GM19328 (cell line): ENCODE data around the gene CDH13.

ENCODE experiments used
- ATAC-seq: cut with Tn5 transposase; IDR thresholded peaks from one replicate; pipeline ENCODE4 v1.9.1; 2021; ENCODE audit warnings: mild to moderate bottlenecking, moderate library complexity; ENCODE audit not compliant: unreplicated experiment

Gene CDH13

DNA sequence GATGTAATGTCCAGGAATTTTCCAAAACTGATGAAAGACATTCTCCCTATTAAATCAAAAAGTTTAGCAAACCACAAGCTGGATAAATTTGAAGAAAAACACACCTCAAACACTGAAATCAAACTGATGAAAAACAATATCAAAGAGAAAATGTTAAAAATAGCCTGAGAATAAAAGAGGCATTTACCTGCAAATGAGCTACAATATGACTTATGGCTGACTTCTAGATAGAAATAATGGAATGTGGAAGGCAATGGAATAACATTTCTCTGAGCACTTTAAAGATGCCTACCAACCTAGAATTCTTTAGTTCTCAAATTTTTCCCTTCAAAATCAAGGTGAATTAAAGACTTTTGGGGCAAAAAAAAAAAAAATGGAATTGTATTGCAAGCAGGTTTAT lies 1128.6 kb downstream of the CDH13 start:
- ATAC-seq = no peak

DNA sequence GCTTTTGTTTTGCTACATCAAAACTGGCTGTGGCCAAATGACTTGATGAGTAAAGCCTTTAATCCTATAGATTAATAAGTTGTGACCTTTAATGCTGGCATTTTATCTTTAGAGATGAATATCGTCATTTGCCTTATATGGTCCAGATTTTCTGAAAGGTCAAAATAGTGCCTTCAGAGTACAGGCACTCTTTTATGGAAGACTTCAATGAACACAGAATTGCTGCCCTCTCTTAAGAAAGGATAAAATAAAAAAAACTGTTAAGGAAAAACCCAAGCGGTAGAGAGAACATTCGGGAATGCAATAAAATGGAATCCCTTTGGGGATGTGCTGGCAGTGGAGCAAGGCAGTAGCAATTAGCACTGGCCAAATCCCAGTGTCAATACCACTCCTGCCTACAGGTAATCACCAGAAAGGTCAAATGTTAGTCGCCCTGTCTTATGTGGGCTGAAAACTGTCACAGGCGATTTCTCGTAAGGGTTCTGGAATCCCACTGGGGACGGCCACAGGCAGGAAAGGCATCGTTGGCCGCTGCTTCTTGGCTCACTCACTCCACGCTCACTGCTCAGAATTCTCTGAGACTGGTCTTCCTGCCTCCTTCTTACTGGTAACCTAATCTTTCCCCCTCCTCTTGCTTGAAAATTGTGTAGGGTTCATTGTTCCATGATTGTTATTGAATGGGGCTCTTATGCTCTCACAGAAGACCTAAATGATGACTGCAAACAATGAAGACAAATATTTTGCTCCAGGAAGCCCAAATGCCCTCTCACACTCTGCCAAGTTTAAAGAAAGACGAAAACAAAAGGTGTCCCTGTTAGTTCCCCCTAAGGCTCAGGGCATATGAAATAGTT lies 1135.6 kb downstream of the CDH13 start:
- no peak for ATAC-seq

DNA sequence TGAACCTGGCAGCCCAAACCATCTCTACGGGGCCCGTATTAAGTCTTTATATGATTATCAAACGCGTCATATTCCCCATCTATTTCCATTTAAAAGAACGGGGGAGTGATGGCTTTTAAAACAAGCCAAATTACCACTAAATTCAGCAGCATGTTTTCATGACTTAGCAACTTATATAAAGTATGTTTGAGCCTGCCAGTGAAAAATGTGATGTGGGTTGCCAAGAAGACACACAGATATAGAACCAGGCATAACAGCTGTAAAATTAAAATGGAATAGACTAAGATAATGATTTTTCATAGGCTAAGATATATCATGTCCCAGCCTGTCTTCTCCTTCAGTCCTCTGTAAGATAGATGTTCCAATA lies 1136.2 kb downstream of the CDH13 start:
- no peak for ATAC-seq

DNA sequence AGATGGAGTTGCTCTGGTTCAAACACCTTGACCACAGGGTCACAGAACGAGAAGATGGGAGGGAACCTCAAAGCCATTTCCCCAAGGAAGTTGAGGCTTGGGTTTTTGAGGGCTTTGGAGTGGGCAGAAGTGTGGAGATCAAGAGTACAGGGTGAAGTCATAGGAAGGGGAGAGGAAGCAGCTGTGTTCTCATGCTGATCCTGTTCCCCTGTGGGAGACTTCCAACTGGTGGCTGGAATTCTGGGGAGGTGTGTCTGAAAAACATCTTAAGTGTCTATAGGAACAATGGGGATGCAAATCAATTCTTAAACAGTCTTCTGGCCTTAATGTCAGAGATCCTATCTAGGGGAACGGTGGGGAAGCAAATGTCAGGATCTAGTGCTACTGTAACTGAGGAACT lies 1142.2 kb downstream of the CDH13 start:
- ATAC-seq = no peak

DNA sequence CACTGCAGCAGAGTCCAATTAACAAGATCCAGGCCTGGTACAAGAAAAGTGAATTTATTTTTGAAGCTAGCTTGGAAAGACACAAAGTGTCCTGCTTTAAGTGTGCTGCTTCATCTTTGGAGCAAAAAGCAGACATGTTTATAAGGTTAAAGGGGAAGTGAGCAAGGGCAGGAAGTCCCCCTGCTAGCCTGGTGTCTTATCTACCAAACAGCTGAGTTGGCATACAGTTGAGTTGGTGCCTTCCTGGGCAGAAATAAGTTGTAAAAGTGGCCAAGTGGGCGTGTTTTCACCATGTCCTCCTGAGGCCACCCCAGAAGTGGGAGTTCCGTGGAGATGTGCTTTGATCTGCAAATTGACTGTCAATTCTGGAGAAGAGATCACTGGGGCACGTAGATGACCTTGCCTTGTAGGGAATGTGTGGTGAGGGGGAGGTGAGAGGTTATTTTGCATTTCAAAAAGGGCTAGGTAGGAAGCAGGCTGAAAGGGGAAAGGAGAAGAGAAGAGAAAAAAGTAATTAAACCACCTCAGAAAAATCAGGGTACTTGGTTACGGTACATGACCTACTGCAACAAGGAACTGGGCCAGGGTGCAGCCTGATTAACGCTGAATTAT lies 1142.7 kb downstream of the CDH13 start:
- ATAC-seq = no peak

DNA sequence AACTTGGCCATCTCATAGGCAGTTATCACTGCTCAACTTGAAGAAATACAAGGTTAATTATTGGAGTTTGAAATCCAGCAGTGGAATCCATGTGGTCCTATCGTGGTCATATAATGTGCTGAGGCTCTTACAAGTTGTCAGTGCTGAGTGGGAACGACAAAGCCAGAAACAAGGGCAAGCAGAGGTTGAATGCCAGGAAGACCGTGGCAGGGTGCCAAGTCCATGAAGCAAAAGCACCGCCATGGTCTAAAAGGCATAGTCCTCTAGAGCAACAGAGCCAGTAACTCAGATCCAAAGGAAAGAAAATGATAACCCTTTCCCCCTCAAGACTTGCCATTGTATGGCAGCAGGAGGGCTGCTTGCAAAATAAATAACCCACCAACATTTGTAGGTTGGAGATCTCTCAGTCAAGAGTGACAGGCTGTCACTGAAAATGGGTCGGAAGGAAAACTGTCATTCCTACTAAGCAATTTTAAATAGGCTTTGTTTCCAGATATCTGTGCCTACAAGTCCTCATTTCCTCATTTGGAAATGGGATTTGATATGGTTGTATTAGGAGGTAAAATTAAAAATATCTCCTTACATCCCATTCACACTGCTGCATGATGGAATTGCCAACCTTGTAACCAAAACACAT lies 1144.7 kb downstream of the CDH13 start:
- ATAC-seq = no peak

DNA sequence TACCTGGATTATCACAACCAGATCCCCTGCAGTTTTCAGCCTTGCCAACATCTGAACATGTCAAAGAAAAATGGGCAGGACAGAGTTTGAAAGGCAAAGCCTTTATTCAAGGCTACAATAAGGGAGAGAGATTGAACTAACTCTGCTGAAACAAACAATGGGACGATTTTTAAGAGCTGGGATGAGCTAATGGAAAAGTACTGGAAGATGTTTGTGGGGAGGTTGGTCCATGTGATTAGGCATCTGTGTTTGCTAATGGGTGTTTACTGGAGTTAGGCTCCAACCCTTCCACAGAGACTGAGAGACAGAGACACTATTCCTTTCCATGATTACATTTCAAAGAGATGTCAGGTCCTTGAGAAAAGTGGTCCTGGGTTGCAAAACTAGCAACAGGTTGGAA lies 1146.0 kb downstream of the CDH13 start:
- no peak for ATAC-seq

DNA sequence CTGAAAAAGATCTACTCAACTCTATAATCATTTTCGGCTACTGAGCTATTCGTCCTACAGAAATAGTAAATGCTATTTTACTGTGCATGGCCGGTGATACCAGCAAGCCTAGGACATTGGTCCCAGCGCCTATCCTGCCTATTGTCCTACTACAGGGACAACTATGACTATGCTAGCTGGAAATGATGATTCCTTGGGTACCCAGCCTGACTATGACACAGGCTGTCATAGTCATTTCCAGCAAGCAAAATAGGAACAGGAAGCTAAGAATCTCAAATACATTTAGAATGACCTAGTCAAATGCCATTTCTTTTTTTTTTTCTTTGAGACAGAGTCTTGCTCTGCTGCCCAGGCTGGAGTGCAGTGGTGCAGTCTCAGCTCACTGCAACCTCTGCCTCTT lies 1147.3 kb downstream of the CDH13 start:
- no peak for ATAC-seq

DNA sequence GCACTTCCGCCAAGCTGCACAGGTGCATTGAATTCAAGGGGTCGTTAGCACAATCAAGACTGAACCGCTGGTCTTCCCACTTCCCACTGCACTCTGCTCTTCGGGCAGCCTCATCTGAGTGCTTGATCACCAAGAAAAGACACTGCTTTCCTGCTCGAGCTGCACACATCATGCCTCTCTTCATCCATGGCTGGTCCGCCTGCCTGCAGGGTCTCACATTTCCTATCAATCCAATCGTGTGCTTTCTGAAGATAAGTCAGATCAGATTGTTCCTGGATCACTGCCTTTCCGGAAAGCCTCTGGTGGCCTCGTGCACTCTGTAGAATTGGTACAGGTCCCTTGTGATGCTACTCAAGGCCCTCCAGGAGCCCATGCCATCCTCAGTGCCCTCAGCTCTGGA lies 1150.2 kb downstream of the CDH13 start:
- no peak for ATAC-seq

DNA sequence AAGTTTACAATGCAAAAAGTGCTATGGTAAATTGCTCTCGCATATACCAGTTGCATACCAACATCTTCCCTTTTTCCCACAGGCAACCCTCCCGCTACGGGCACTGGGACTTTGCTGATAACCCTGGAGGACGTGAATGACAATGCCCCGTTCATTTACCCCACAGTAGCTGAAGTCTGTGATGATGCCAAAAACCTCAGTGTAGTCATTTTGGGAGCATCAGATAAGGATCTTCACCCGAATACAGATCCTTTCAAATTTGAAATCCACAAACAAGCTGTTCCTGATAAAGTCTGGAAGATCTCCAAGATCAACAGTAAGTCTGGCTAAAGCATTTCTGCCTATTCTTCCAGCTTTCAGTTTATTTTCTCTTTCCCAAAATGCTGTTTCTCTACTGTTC lies 1153.1 kb downstream of the CDH13 start:
- no peak for ATAC-seq

DNA sequence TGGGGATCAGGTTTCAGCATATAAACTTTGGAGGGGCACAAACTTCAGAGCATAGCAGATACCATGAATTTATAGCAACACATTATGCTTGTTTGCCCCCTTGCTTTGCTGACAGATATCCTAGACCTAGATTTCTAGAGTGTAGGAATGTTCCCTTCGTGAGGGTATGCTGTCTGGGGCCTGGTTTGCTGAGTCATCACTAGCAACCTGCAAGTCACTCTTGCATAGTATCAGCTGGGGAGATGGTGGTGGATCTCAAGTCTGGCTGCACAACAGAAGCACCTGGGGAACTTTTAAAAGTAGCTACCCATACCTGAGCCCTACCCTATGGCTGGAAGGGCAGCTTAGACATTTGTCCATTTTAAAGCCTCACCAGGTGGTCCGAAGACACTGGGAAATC lies 1158.7 kb downstream of the CDH13 start:
- ATAC-seq = no peak

DNA sequence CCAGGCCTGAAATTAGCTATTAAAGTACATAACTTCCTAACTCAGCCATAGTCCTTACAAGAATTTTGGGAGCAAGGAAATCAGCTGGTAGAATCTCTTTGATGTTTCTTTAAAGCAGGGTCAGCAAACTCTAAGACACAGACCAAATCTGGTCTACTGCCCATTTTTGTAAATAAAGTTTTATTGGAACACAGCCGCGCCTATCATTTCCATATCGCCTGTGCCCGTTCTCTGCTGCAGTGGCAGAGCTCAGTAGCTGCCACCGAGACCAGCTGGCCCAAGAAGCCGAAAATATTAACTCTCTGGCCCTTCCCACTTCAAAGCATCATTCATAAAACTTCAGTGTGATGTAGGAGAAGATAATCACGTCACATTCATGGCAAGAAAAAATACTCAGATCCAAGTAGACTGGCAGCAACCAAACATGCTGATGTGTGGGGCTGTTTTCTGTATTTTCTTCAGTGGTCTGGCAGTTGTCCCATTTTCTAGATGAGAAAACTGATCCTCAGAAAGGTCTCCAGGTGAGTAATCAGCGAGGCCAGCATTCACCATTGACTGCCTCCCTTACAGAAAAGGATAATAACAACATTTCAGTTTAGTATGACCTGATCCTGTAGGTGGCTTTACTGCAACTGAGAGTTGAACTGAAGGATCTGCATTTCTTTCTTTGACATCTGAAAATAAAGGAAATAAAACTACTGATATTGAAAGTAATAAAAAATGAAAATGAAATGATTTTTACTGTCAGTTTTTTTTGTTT lies 1163.1 kb downstream of the CDH13 start:
- no peak for ATAC-seq

DNA sequence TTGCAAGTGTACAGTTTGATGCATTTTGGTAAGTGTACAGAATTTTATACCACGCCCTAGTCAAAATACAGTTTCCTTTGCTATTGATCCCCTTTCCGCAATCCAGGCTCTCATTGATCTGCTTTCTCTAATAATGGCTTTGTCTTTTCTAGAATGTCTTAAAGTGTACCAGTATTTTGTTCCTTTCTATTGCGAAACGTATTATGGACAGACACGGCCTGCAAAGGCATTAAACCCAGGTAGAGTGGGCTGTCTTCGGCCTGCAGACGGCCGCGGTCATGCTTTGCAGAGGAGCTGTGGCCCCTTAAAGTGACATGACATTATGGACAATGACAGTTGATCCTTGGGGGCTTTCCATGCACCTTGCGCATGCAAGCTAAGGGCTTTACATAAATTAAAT lies 1165.1 kb downstream of the CDH13 start:
- ATAC-seq = no peak

DNA sequence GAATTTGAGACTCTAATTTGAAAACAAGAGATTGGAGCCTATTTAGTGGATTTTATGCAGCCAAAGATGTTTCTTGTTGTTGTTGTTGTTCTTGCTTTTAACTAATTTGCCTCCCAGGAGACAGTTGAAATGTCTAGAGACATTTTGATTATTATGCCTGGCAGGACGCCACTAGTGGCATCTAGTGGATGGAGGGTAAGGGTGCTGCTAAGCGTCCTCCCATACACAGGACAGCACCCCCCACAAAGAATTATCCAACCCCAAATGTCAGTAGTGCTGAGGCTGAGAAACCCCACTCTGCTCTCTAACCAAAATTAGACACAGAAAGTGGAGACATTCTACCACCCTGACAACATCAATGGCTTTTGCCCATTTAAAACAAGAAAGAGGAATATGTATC lies 1165.6 kb downstream of the CDH13 start:
- no peak for ATAC-seq

DNA sequence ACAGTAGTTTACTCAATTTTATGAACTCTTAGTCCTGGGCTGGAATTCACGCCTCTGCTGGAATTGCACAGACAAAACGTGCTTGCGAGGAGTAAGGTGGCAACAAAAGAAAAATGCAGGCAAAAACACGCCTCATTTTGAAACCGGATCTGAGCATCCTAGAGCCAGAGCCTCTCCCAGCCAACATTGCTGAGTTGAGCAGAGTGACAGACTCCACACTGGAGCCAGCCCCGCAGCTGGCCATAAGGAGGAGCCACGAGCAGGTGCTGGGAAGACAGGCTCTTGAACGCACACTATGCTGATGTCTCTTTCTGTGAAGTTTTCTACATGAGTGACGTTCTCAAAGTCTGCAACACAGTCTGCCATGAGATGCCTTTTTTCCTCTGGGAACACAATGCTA lies 1166.4 kb downstream of the CDH13 start:
- no peak for ATAC-seq

DNA sequence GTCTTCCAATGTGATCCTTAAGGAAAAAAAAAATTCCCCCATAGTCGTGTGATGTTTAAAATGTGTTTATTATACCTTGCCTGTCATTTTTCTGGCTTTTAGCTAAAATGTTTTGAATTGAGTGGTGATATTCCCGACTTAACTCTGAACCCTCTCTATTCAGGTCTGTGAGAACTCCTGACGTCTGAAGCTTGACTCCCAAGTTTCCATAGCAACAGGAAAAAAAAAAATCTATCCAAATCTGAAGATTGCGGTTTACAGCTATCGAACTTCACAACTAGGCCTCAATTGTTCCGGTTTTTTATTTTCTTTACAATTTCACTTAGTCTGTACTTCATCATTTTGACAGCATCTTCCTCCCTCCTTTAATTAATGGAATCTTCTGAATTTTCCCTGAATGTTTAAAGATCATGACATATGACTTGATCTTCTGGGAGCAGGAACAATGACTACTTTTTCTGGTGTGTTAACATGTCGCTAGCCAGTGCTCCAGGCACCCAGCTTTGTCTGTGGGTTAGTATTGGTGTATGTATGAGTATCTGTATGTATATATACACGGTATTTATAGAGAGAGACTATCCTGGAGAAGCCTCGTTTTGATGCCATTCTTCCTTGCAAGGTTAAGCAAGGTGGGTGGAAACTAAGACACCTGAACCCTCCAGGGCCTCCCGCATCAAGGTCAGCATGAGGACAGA lies 1168.2 kb downstream of the CDH13 start:
- no peak for ATAC-seq

DNA sequence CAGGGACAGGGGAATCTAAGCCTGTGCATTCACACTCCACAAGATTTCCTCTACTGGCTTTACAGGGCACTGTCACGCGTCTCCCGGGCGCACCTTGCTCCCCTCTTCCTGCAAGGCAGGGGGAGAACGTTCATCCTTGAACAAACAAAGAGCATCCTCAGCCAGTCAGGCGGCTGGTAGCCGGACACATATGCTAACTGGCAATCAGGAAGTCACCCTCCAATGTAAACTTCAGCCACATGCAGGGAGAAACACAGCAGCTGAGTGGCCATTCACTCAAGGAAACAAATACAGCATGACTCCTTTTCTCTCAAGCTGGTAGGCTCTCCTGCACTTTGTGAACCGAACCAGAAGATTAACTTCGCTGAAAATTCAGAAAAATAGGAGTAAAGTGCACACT lies 1170.2 kb downstream of the CDH13 start:
- ATAC-seq = no peak

DNA sequence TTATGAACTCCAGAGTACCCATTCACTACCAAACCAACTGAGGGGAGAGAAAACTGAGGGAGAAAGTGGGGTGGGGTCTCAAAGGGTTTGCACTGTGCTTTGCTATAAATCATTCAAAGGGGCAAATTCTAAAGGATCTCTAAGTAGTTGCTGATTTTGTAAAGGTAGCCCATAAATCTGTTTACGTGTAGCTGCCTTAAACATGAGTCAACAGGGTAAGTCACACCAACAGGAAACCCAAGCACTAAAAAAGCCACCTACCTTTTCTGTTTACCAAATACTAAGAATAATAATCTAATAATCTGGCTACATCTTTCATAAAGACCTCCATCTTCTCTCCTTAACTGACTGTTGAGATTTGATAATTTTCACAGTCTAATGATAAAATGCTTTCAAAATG lies 1172.6 kb downstream of the CDH13 start:
- no peak for ATAC-seq

DNA sequence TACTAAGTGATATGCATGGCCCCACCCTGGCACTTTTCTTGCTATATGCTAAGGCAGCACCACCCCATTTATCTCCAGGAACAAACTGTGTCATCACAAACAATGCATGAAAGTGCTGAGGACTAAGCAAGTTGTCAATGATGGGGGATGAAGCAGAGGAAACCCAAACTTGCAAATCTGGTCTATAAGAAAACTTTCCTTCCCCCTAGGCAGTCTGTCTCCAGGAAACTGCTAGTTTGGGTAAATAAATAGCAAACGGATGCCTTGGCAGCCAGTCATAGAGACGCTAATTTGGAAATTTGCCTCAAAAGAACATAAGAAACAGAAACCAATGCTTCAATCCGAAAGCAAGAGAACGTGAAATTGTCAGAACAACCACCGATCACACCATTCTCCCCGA lies 1175.4 kb downstream of the CDH13 start:
- no peak for ATAC-seq

DNA sequence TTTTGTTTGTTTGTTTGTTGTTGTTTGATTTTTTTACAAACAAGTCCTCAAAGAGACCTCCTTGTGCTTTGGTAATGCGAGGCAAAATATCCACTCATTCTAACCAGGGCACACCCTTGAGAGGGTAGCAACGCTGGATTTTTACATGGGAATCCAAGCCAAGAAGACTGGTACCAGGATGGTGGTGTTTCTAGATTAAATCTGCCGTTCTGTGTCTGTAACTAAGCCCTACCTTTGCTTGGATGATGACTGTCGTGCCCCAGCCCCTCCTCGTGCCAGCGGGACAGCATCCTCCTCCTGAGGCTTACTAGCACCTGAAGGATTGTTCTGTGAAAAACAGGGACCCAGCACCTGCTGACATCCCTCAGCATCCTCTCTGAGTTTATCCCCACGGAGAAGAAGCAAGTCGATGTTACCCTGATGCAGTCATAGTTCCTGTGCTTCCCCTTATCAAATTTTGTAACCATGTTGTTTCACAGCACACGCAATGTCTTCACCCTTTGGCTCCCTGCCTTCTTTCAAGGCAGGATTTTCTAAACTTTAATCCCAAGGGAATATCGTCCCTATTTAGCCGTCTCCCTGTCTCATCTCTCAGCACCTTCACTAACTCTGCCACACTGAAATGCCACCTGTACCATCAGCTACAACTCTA lies 1175.9 kb downstream of the CDH13 start:
- no peak for ATAC-seq
